ENCODE data around the gene REV3L.

The REV3L gene

GRCh38 chr6:111427341-111428116, 55.5 kb downstream of the REV3L start:
- peaks cover 20% of the 10 kb centered on the region for H3K4me1 ChIP-seq (ENCODE audit: low read length)
- no peak for TF ChIP-seq CTCF (IDR thresholded peaks at IDR 0.05; ENCODE audit: low read depth, low read length)
- no peak for TF ChIP-seq EZH2phosphoT487 (IDR thresholded peaks at IDR 0.05; ENCODE audit: low read depth)
- peaks cover 14% of the 10 kb centered on the region; the same call in 1 of the 2 replicates for H3K9me3 ChIP-seq (ENCODE audit: insufficient read depth, low read length)
- H4K20me1 ChIP-seq (ENCODE audit: insufficient read depth, low read length): peaks cover 8% of the 10 kb centered on the region
- peaks cover 86% of the 10 kb centered on the region for H3K79me2 ChIP-seq (ENCODE audit: low read length)
- no peak overlapping the region for H2AFZ ChIP-seq (ENCODE audit: low read depth, low read length)
- no peak overlapping the region for H3K27ac ChIP-seq (ENCODE audit: low read length)
- H3K36me3 ChIP-seq (replicated peaks; ENCODE audit: low read depth, low read length): peaks cover 20% of the 10 kb centered on the region
- H3K9ac ChIP-seq (ENCODE audit: low read length): no peak overlapping the region
- peak overlapping the region; percentile 29 for H3K4me2 ChIP-seq (ENCODE audit: low read length)
- H3K4me3 ChIP-seq (ENCODE audit: low read length): no peak overlapping the region
- no peaks in the 10 kb centered on the region for H3K27me3 ChIP-seq (ENCODE audit: low read depth, low read length)

- Histone ChIP-seq H3K4me2 (ENCODE audit: low read length) (no peak overlapping the region), H3K9me3 (ENCODE audit: insufficient read depth, low read length) (peaks cover 14% of the 10 kb centered on the region; the same call in 1 of the 2 replicates), H3K79me2 (ENCODE audit: low read length) (peaks cover 82% of the 10 kb centered on the region), H3K27ac (ENCODE audit: low read length) (no peak overlapping the region), H2AFZ (ENCODE audit: low read depth, low read length) (no peak overlapping the region), H3K27me3 (ENCODE audit: low read depth, low read length) (no peaks in the 10 kb centered on the region), H4K20me1 (ENCODE audit: insufficient read depth, low read length) (peaks cover 13% of the 10 kb centered on the region), H3K4me1 (ENCODE audit: low read length) (peaks cover 20% of the 10 kb centered on the region), H3K4me3 (ENCODE audit: low read length) (no peak overlapping the region), H3K9ac (ENCODE audit: low read length) (no peak overlapping the region), H3K36me3 (replicated peaks; ENCODE audit: low read depth, low read length) (peaks cover 16% of the 10 kb centered on the region)
- TF ChIP-seq EZH2phosphoT487 (IDR thresholded peaks at IDR 0.05; ENCODE audit: low read depth) (no peak), CTCF (IDR thresholded peaks at IDR 0.05; ENCODE audit: low read depth, low read length) (no peak)
Measured at GRCh38 chr6:111423960-111424846, 58.8 kb downstream of the REV3L start.

- Histone ChIP-seq H3K79me2 (ENCODE audit: low read length) (peaks cover 84% of the 10 kb centered on the region), H3K4me1 (ENCODE audit: low read length) (peaks cover 20% of the 10 kb centered on the region), H3K4me2 (ENCODE audit: low read length) (peak overlapping the region; percentile 43), H3K9me3 (ENCODE audit: insufficient read depth, low read length) (peaks cover 7% of the 10 kb centered on the region; the same call in 1 of the 2 replicates), H4K20me1 (ENCODE audit: insufficient read depth, low read length) (peaks cover 13% of the 10 kb centered on the region), H3K9ac (ENCODE audit: low read length) (no peak overlapping the region), H3K36me3 (replicated peaks; ENCODE audit: low read depth, low read length) (peaks cover 7% of the 10 kb centered on the region), H3K27me3 (ENCODE audit: low read depth, low read length) (no peaks in the 10 kb centered on the region), H3K4me3 (ENCODE audit: low read length) (no peak overlapping the region), H2AFZ (ENCODE audit: low read depth, low read length) (no peak overlapping the region), H3K27ac (ENCODE audit: low read length) (no peak overlapping the region)
- TF ChIP-seq EZH2phosphoT487 (IDR thresholded peaks at IDR 0.05; ENCODE audit: low read depth): no peak
- TF ChIP-seq CTCF (IDR thresholded peaks at IDR 0.05; ENCODE audit: low read depth, low read length): no peak
Measured at GRCh38 chr6:111423055-111423633, 59.9 kb downstream of the REV3L start.

Measured in OCI-LY3 (cell line).